ENCODE measurements around the gene RAET1E.
A peak's percentile ranks its signal among the peaks of the same experiment; 100 is the strongest.
"Not testable (repeated sequence)": the region's sequence is repeated elsewhere in the genome, so short reads cannot be mapped to it uniquely, and the experiment has no call there.

The RAET1E gene

DNA sequence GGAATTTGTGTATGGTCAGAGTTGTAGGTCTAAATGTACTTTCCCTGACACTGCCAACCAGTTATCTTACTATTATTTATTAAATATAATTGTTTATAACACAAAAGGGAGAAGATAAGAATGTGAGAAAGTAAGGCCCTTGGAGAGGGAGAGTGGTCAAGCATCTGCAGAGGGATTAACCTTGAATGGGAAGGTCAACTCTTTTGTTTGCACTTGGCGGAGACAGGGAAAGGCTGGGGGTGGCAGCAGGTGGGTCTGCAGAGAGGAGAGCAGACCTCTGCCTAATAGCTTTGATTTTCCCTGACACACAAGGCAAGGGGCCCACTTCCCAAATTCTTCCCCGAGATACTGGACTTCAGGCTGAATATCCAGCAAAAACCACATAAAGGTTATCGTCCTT, 38.0 kb downstream of the RAET1E start:
- no peak for DNase-seq

- DNase-seq, result no peak
Observed at GRCh38 chr6:149859368-149859767, 38.5 kb downstream of the RAET1E start.

DNA sequence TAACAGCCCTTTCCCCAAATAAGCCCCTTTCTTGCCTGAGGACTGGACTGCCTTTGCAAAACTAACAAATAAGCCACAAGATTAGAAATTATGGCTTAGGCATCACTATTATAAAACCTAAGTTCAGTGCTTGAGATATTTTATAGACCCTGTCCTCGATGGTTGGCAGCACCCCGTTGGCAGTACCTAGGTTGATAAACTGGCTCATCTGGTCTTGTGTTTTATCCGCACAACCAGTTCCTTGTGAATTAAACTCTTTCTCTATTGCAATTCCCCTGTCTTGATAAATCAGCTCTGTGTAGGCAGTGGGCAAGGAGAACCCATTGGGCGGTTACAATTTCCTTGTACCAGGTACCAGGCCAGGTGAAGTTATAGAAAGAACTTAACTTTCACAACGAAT, 40.4 kb downstream of the RAET1E start:
- no peak for DNase-seq

- no peak for DNase-seq
Observed at GRCh38 chr6:149856256-149856994, 41.5 kb downstream of the RAET1E start.

- no peak for DNase-seq
Observed at GRCh38 chr6:149855741-149856140, 42.2 kb downstream of the RAET1E start.

- no peak for DNase-seq
Observed at GRCh38 chr6:149855040-149855654, 42.8 kb downstream of the RAET1E start.

DNA sequence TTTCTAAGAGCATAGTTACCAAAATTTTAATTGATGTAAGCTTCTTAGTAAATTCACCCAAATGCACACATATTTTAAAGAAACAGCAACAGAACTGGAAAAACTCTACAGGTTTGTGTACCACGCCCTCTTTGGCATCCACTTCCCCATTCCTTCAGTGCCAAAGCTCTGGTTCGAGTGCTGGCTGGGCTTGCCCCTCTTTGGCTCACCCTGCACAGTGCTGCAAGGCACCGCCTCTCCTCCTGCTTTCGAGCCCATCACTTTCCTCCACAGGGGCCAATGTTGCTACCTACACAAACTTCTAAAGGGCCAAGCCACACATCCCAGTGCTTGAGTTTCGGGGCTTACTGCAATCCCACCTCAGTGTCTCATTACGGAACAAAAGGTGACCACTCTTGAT, 43.4 kb downstream of the RAET1E start:
- peak; percentile 34 for DNase-seq

- not testable (repeated sequence) for DNase-seq
Observed at GRCh38 chr6:149854017-149854416, 43.9 kb downstream of the RAET1E start.

DNA sequence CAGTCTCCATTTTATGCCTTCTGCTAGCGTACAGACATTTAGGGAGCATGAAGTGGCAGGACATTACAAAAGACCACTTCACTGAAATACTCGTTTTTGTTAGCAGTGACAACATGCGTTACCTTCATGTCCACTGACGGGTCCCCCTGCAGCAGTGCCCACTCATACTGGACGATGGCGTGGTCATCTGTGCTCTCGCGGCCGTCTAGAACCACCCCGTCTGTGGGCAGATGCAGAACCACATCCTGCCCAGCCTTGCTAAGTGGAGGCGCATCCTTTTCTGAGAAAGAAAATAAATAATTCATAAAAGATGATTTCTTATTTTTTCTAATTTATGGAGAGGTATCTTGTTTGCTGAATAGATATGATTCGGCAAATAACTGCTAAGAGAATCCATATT, 45.0 kb downstream of the RAET1E start:
- DNase-seq, result no peak

GRCh38 chr6:149852180-149852579, 45.7 kb downstream of the RAET1E start:
- DNase-seq, result peak; percentile 52

DNA sequence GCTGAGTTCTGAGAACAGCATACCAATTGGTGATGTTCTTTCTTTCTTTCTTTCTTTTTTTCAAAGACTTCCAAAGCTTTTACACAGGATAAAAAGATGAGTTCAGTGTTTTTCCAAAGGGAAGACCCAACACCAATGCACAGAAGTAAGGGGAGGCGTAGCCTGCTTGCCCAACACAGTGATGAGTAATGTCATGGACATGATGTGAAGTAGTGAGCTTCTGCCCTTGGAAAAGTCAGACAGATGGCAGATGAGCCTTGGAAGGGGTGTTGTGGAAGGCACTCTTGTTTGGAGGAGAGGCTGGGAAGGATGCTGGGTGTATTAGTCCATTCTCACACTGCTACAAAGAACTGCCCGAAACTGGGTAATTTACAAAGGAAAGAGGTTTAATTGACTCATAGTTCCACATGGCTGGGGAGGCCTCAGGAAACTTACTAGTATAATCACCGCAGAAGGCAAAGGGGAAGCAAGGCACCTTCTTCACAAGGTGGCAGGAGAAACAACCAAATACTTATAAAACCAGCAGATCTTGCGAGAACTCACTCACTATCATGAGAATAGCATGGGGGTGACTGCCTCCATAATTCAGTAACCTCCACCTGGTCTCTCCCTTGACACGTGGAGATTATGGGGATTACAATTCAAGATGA, 46.3 kb downstream of the RAET1E start:
- DNase-seq, result no peak

- not testable (repeated sequence) for DNase-seq
Observed at GRCh38 chr6:149848343-149848742, 49.6 kb downstream of the RAET1E start.

Measured in hematopoietic multipotent progenitor cell treated with erythropoietin and hydrocortisone succinate and interleukin-3 and kit ligand, for 6 days (in vitro differentiated cells).